ENCODE measurements around the gene REG4. TPM values are rescaled to one million over a fixed set of nuclear protein-coding genes. Genes with fewer than 3 reads are reported as not detected.
"Not testable (repeated sequence)": the region's sequence is repeated elsewhere in the genome, so short reads cannot be mapped to it uniquely, and the experiment has no call there.

The REG4 gene
- total and polyA plus RNA-seq, 10 of the 15 experiments (the other 5 are each of a cell fraction or from before 2014, with no cell fraction given): not detected

- FAIRE-seq (no peak), ATAC-seq (no peak), DNase-seq (ENCODE audit: low read depth, low spot score) (no peak)
- POLR2A ChIA-PET: no interaction called here
- H3K27me3 ChIP-seq (replicated peaks in 1 of 2; ENCODE audit: control insufficient read depth in 2 of 2, insufficient read depth in 2 of 2, low read length in 1 of 2): no peaks in the 10 kb centered on the region; a peak in 1 of 4 replicates
- no peak overlapping the region for H3K4me3 ChIP-seq
- SMC1A ChIA-PET (ENCODE audit: uncharacterized antibody, unreplicated experiment): interaction anchor here (1.1 kb wide), 1 partner anchor 8 kb away, joined by 4 read pairs; no protein-coding TSS in a partner anchor
- H3K9me3 ChIP-seq (replicated peaks; ENCODE audit: control insufficient read depth, insufficient read depth, low read length): no peaks in the 10 kb centered on the region
- H3K79me2 ChIP-seq (ENCODE audit: control insufficient read depth, insufficient read depth, low read length): no peaks in the 10 kb centered on the region
- intact Hi-C loops (cut with micrococcal nuclease; ENCODE audit: unreplicated experiment) (no loop called here), in situ Hi-C loops (cut with MboI) (no loop called here)
- H3K27ac ChIP-seq (ENCODE audit: control insufficient read depth, insufficient read depth): no peak overlapping the region
- BruUV-seq (replicated peaks): no TSS peak
- RAD21 ChIA-PET (ENCODE audit: unreplicated experiment): no interaction called here
- H3K4me2 ChIP-seq (ENCODE audit: control insufficient read depth, insufficient read depth): no peak overlapping the region
- TF ChIP-seq ZBTB33 (IDR thresholded peaks at IDR 0.05) (no peak), ZZZ3 (IDR thresholded peaks at IDR 0.05; ENCODE audit: control insufficient read depth, insufficient read length, low read depth) (no peak), ZNF217 (IDR thresholded peaks at IDR 0.05) (no peak), RB1 (IDR thresholded peaks at IDR 0.05; ENCODE audit: borderline replicate concordance) (no peak)
- CTCF ChIA-PET: no interaction called here
- WGBS (ENCODE audit: insufficient coverage, insufficient replicate concordance, low lambda C conversion rate, missing lambda C conversion rate): 46% methylated on average over 2 of the region's 2 CpGs
- H4K20me1 ChIP-seq (ENCODE audit: control insufficient read depth, insufficient read depth): 0 out of 2 replicates have a peak, but pooled peaks cover under 1% of the 10 kb centered on the region
- H3K9ac ChIP-seq (ENCODE audit: control insufficient read depth, insufficient read depth, low read length): no peak overlapping the region
- H3K4me1 ChIP-seq (ENCODE audit: control insufficient read depth, insufficient read depth, low read length): no peaks in the 10 kb centered on the region
- H2AFZ ChIP-seq (ENCODE audit: control insufficient read depth, low read depth, low read length): no peak overlapping the region
- H3K36me3 ChIP-seq (ENCODE audit: control insufficient read depth in 2 of 2, insufficient read depth in 2 of 2, low read length in 1 of 2): no peaks in the 10 kb centered on the region
Observed at GRCh38 chr1:119787776-119788175, 23.5 kb downstream of the REG4 start.

- TF ChIP-seq RUNX3 (IDR thresholded peaks at IDR 0.05; ENCODE audit: low read length) (peak; percentile 29; the same call in 1 of the 2 replicates), MEF2B (IDR thresholded peaks at IDR 0.05; ENCODE audit: partially characterized antibody, poor library complexity, severe bottlenecking) (peak; percentile 51)
- RAD21 ChIA-PET (ENCODE audit: unreplicated experiment); intact Hi-C loops (cut with micrococcal nuclease; ENCODE audit: unreplicated experiment); H3K36me3 ChIP-seq (ENCODE audit: control insufficient read depth in 2 of 2, insufficient read depth in 2 of 2, low read length in 1 of 2); FAIRE-seq; H3K79me2 ChIP-seq (ENCODE audit: control insufficient read depth, insufficient read depth, low read length); BruUV-seq (replicated peaks); H3K27me3 ChIP-seq (replicated peaks in 1 of 2; ENCODE audit: control insufficient read depth in 2 of 2, insufficient read depth in 2 of 2, low read length in 1 of 2); H3K4me1 ChIP-seq (ENCODE audit: control insufficient read depth, insufficient read depth, low read length); SMC1A ChIA-PET (ENCODE audit: uncharacterized antibody, unreplicated experiment); in situ Hi-C loops (cut with MboI); H2AFZ ChIP-seq (ENCODE audit: control insufficient read depth, low read depth, low read length); H3K4me3 ChIP-seq; H3K4me2 ChIP-seq (ENCODE audit: control insufficient read depth, insufficient read depth); ATAC-seq; H3K27ac ChIP-seq (ENCODE audit: control insufficient read depth, insufficient read depth); POLR2A ChIA-PET; DNase-seq (ENCODE audit: low read depth, low spot score); H3K9me3 ChIP-seq (replicated peaks; ENCODE audit: control insufficient read depth, insufficient read depth, low read length); H3K9ac ChIP-seq (ENCODE audit: control insufficient read depth, insufficient read depth, low read length); H4K20me1 ChIP-seq (ENCODE audit: control insufficient read depth, insufficient read depth): not testable (repeated sequence)
- WGBS (ENCODE audit: insufficient coverage, insufficient replicate concordance, low lambda C conversion rate, missing lambda C conversion rate): 40% methylated on average over 4 of the region's 4 CpGs
- CTCF ChIA-PET: interaction anchor here (1.3 kb wide), 1 partner anchor 23 kb away, joined by 4 read pairs; no protein-coding TSS in a partner anchor
Observed at GRCh38 chr1:119786473-119787050, 24.7 kb downstream of the REG4 start.

GRCh38 chr1:119786046-119786445 is 25.2 kb downstream of the REG4 start:
- H3K27me3 ChIP-seq (replicated peaks in 1 of 2; ENCODE audit: control insufficient read depth in 2 of 2, insufficient read depth in 2 of 2, low read length in 1 of 2); H3K79me2 ChIP-seq (ENCODE audit: control insufficient read depth, insufficient read depth, low read length); ATAC-seq; DNase-seq (ENCODE audit: low read depth, low spot score); in situ Hi-C loops (cut with MboI); SMC1A ChIA-PET (ENCODE audit: uncharacterized antibody, unreplicated experiment); BruUV-seq (replicated peaks); H3K4me1 ChIP-seq (ENCODE audit: control insufficient read depth, insufficient read depth, low read length); intact Hi-C loops (cut with micrococcal nuclease; ENCODE audit: unreplicated experiment); H3K4me3 ChIP-seq; H3K27ac ChIP-seq (ENCODE audit: control insufficient read depth, insufficient read depth); H3K4me2 ChIP-seq (ENCODE audit: control insufficient read depth, insufficient read depth); H3K9ac ChIP-seq (ENCODE audit: control insufficient read depth, insufficient read depth, low read length); H2AFZ ChIP-seq (ENCODE audit: control insufficient read depth, low read depth, low read length); RAD21 ChIA-PET (ENCODE audit: unreplicated experiment); POLR2A ChIA-PET; H3K9me3 ChIP-seq (replicated peaks; ENCODE audit: control insufficient read depth, insufficient read depth, low read length); H4K20me1 ChIP-seq (ENCODE audit: control insufficient read depth, insufficient read depth); H3K36me3 ChIP-seq (ENCODE audit: control insufficient read depth in 2 of 2, insufficient read depth in 2 of 2, low read length in 1 of 2); FAIRE-seq: not testable (repeated sequence)
- 57% methylated on average over 7 of the region's 7 CpGs for WGBS (ENCODE audit: insufficient coverage, insufficient replicate concordance, low lambda C conversion rate, missing lambda C conversion rate)
- CTCF ChIA-PET: interaction anchor here (1.3 kb wide), 1 partner anchor 23 kb away, joined by 4 read pairs; no protein-coding TSS in a partner anchor

Data from GM12878 (cell line).